ENCODE results near the gene ATXN10.

ATXN10 gene

DNA sequence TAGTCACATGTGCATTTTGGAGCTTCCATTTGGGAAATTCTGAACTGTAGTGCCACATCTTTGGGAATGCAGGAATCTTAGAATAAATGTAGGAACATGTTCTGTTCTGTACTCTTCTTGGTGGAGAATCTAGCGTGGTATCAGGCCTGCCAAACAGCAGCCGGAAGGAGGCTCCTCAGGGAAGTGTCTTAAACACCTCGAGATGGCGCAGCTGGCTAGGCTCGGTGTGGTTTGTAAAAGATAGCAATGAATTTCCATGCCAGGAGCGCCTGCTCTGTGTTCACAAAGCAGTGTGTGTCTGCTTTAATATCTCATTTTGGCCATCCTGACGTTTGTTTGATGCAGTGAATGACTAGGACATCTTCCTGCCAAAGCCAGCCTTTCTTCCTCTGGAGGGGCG is 145.1 kb downstream of the ATXN10 start:
- peaks cover 0 to 14% of the 10 kb centered on the region in 2 donors for H3K4me1 ChIP-seq (ENCODE audit: control insufficient read depth in 1 of 2, insufficient read depth in 2 of 2, low read length in 2 of 2)
- H3K4me3 ChIP-seq (ENCODE audit: low read depth in 1 of 2, low read length in 2 of 2) = no peak overlapping the region
- no peaks in the 10 kb centered on the region for H3K27me3 ChIP-seq (ENCODE audit: low read depth, low read length)
- H3K9me3 ChIP-seq (ENCODE audit: control insufficient read depth in 1 of 2, low read length in 2 of 2) = no peaks in the 10 kb centered on the region
- no peak overlapping the region for H3K27ac ChIP-seq (ENCODE audit: low read length)
- peaks cover 17 to 24% of the 10 kb centered on the region in 2 donors for H3K36me3 ChIP-seq (ENCODE audit: control insufficient read depth in 1 of 2, insufficient read depth in 2 of 2, low read length in 2 of 2)

DNA sequence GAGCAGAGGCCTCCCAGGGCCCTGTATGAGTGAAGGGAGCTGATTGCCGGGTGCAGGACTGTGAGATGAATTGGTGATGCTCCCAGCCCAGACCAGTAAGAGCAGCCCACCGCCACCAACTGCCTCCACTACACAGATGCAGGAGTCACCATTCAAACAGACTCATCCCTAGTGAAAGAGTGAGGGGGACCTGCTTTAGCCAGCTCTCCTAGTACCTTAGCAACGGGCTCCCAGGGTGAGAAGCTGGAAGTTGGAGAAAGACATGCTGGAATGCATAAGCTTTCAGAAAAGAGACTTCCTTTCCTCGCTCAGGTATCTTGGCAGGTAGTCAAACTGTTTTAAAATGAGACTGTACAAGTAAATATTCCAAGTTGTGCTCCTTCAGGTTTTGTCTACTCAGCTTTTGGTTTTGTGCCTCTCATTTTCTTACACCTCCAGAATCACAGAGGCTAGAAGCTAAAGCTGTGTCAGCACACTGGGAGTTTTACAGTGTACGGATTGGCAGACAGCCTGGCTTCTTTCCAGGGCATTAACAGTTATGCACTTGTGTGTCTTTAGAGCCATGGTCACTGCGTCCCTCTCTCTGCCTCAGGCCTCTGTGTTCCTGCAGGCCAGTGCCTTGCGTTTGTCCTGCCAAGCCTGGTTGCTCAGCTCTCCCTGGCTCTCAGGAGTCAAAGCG is 146.2 kb downstream of the ATXN10 start:
- peaks cover 14 to 17% of the 10 kb centered on the region in 2 donors for H3K36me3 ChIP-seq (ENCODE audit: control insufficient read depth in 1 of 2, insufficient read depth in 2 of 2, low read length in 2 of 2)
- no peak overlapping the region for H3K27ac ChIP-seq (ENCODE audit: low read length)
- H3K9me3 ChIP-seq (ENCODE audit: control insufficient read depth in 1 of 2, low read length in 2 of 2) = no peaks in the 10 kb centered on the region
- peaks cover 0 to 14% of the 10 kb centered on the region in 2 donors for H3K4me1 ChIP-seq (ENCODE audit: control insufficient read depth in 1 of 2, insufficient read depth in 2 of 2, low read length in 2 of 2)
- H3K27me3 ChIP-seq (ENCODE audit: low read depth, low read length) = no peaks in the 10 kb centered on the region
- H3K4me3 ChIP-seq (ENCODE audit: low read depth in 1 of 2, low read length in 2 of 2) = no peak overlapping the region

DNA sequence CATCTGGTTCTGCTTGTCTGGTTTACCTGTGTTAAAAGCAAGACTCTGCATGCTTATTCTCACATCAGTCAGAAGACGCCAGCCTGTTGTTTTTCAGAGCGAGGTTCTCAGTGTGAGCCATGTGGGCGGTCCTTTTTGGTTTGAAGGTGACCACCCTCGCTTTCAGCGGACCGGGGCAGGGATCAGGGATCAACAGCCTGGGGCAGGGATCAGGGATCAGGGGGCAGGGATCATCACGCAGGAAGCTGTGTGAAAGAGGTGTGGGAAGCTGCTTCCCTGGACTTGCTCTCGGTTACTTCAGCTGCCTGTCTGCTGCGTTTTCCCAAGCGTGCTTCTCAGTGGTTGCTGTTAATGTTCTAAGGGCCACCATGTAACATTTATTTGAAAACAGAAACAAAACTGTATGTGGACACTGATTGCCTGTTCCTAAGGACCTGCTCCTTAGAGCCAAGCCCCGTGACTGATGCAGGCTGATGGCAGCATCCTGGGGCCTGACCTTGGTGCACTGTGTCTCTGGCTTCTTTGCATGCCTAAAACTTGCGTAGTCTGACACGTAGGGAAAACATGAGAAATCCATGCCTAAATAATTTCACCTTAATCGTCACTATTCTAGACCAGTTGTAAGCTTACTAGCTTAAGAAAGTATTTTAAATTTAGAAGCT is 146.9 kb downstream of the ATXN10 start:
- Histone ChIP-seq H3K27ac (ENCODE audit: low read length) (no peak overlapping the region), H3K4me1 (ENCODE audit: control insufficient read depth in 1 of 2, insufficient read depth in 2 of 2, low read length in 2 of 2) (peaks cover 0 to 14% of the 10 kb centered on the region in 2 donors)

DNA sequence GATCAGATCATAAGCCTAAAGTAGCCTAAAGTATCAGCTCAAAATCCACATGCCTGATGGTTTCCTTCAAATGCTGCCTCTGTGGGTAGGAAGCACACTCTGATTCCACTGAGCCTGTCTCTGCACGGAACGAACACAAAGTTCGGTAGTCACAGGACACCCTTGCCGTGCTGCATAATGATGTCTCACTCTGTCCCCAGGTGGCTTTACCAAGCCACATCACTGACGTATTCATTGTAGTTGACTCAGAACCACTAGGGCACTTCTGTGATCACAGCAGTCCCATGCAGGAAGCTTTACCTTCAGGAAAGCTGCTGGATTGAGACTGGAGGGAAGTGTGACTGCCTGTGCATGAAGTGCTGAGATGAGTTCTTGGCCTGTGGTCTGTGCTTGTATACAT is 147.7 kb downstream of the ATXN10 start:
- H3K4me3 ChIP-seq (ENCODE audit: low read depth in 1 of 2, low read length in 2 of 2) = no peak overlapping the region
- H3K36me3 ChIP-seq (ENCODE audit: control insufficient read depth in 1 of 2, insufficient read depth in 2 of 2, low read length in 2 of 2) = peaks cover 11 to 12% of the 10 kb centered on the region in 2 donors
- no peaks in the 10 kb centered on the region for H3K9me3 ChIP-seq (ENCODE audit: control insufficient read depth in 1 of 2, low read length in 2 of 2)
- H3K4me1 ChIP-seq (ENCODE audit: control insufficient read depth in 1 of 2, insufficient read depth in 2 of 2, low read length in 2 of 2) = peaks cover 0 to 14% of the 10 kb centered on the region in 2 donors
- no peak overlapping the region for H3K27ac ChIP-seq (ENCODE audit: low read length)
- H3K27me3 ChIP-seq (ENCODE audit: low read depth, low read length) = no peaks in the 10 kb centered on the region

More for the DNA sequence above, 146.9 kb downstream of the ATXN10 start:
- no peak overlapping the region for H3K4me3 ChIP-seq (ENCODE audit: low read depth in 1 of 2, low read length in 2 of 2)
- no peaks in the 10 kb centered on the region for H3K9me3 ChIP-seq (ENCODE audit: control insufficient read depth in 1 of 2, low read length in 2 of 2)
- peaks cover 14 to 17% of the 10 kb centered on the region in 2 donors for H3K36me3 ChIP-seq (ENCODE audit: control insufficient read depth in 1 of 2, insufficient read depth in 2 of 2, low read length in 2 of 2)
- H3K27me3 ChIP-seq (ENCODE audit: low read depth, low read length) = no peaks in the 10 kb centered on the region

DNA sequence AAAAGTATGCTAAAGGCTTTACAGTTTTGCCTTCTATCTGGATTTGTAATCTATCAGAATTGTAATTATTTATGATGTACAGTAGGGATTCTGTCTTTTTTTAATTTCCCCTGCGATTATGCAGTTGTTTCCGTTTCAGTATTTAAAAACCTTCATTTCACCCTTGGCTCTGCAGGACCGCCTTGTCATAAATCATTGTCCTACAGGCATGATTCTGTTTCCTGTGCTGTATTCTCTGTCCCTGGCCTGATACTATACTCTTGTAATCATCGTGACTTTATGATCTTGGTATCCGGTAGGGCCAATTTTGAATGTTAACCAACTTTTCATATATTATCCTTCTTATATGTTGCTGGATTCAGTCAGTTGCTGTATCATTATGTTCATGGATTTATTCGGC is 151.7 kb downstream of the ATXN10 start:
- no peaks in the 10 kb centered on the region for H3K27me3 ChIP-seq (ENCODE audit: low read depth, low read length)
- peaks cover 0 to 11% of the 10 kb centered on the region in 2 donors for H3K36me3 ChIP-seq (ENCODE audit: control insufficient read depth in 1 of 2, insufficient read depth in 2 of 2, low read length in 2 of 2)
- no peaks in the 10 kb centered on the region for H3K9me3 ChIP-seq (ENCODE audit: control insufficient read depth in 1 of 2, low read length in 2 of 2)
- H3K27ac ChIP-seq (ENCODE audit: low read length) = no peak overlapping the region
- H3K4me3 ChIP-seq (ENCODE audit: low read depth in 1 of 2, low read length in 2 of 2) = no peak overlapping the region
- peaks cover 0 to 5% of the 10 kb centered on the region in 2 donors for H3K4me1 ChIP-seq (ENCODE audit: control insufficient read depth in 1 of 2, insufficient read depth in 2 of 2, low read length in 2 of 2)

- no peaks in the 10 kb centered on the region for H3K9me3 ChIP-seq (ENCODE audit: control insufficient read depth in 1 of 2, low read length in 2 of 2)
These were observed 154.9 kb downstream of the ATXN10 start for GRCh38 chr22:45826520-45826919.

GRCh38 chr22:45828841-45829240 is 157.2 kb downstream of the ATXN10 start:
- Histone ChIP-seq H3K27me3 (ENCODE audit: low read depth, low read length) (no peaks in the 10 kb centered on the region), H3K36me3 (ENCODE audit: control insufficient read depth in 1 of 2, insufficient read depth in 2 of 2, low read length in 2 of 2) (peaks cover 3 to 5% of the 10 kb centered on the region in 2 donors), H3K4me1 (ENCODE audit: control insufficient read depth in 1 of 2, insufficient read depth in 2 of 2, low read length in 2 of 2) (no peaks in the 10 kb centered on the region), H3K4me3 (ENCODE audit: low read depth in 1 of 2, low read length in 2 of 2) (no peak overlapping the region), H3K27ac (ENCODE audit: low read length) (no peak overlapping the region), H3K9me3 (ENCODE audit: control insufficient read depth in 1 of 2, low read length in 2 of 2) (no peaks in the 10 kb centered on the region)

More at GRCh38 chr22:45826520-45826919, 154.9 kb downstream of the ATXN10 start:
- Histone ChIP-seq H3K27ac (ENCODE audit: low read length) (no peak overlapping the region), H3K27me3 (ENCODE audit: low read depth, low read length) (no peaks in the 10 kb centered on the region), H3K4me1 (ENCODE audit: control insufficient read depth in 1 of 2, insufficient read depth in 2 of 2, low read length in 2 of 2) (no peaks in the 10 kb centered on the region), H3K36me3 (ENCODE audit: control insufficient read depth in 1 of 2, insufficient read depth in 2 of 2, low read length in 2 of 2) (peaks cover 0 to 3% of the 10 kb centered on the region in 2 donors), H3K4me3 (ENCODE audit: low read depth in 1 of 2, low read length in 2 of 2) (no peak overlapping the region)

- Histone ChIP-seq H3K27ac (ENCODE audit: low read length) (no peak overlapping the region), H3K36me3 (ENCODE audit: control insufficient read depth in 1 of 2, insufficient read depth in 2 of 2, low read length in 2 of 2) (peaks cover 0 to 12% of the 10 kb centered on the region in 2 donors), H3K4me1 (ENCODE audit: control insufficient read depth in 1 of 2, insufficient read depth in 2 of 2, low read length in 2 of 2) (no peaks in the 10 kb centered on the region), H3K9me3 (ENCODE audit: control insufficient read depth in 1 of 2, low read length in 2 of 2) (no peaks in the 10 kb centered on the region), H3K4me3 (ENCODE audit: low read depth in 1 of 2, low read length in 2 of 2) (no peak overlapping the region), H3K27me3 (ENCODE audit: low read depth, low read length) (no peaks in the 10 kb centered on the region)
These were observed 159.1 kb downstream of the ATXN10 start for GRCh38 chr22:45830531-45831245.

- no peak overlapping the region for H3K4me3 ChIP-seq (ENCODE audit: low read depth in 1 of 2, low read length in 2 of 2)
- no peaks in the 10 kb centered on the region for H3K27me3 ChIP-seq (ENCODE audit: low read depth, low read length)
- H3K27ac ChIP-seq (ENCODE audit: low read length) = no peak overlapping the region
- peaks cover 0 to 12% of the 10 kb centered on the region in 2 donors for H3K36me3 ChIP-seq (ENCODE audit: control insufficient read depth in 1 of 2, insufficient read depth in 2 of 2, low read length in 2 of 2)
- no peaks in the 10 kb centered on the region for H3K9me3 ChIP-seq (ENCODE audit: control insufficient read depth in 1 of 2, low read length in 2 of 2)
- H3K4me1 ChIP-seq (ENCODE audit: control insufficient read depth in 1 of 2, insufficient read depth in 2 of 2, low read length in 2 of 2) = no peaks in the 10 kb centered on the region
These were observed 159.8 kb downstream of the ATXN10 start for GRCh38 chr22:45831394-45831793.

GRCh38 chr22:45832180-45832579 is 160.5 kb downstream of the ATXN10 start:
- Histone ChIP-seq H3K9me3 (ENCODE audit: control insufficient read depth in 1 of 2, low read length in 2 of 2) (no peaks in the 10 kb centered on the region), H3K4me3 (ENCODE audit: low read depth in 1 of 2, low read length in 2 of 2) (no peak overlapping the region), H3K36me3 (ENCODE audit: control insufficient read depth in 1 of 2, insufficient read depth in 2 of 2, low read length in 2 of 2) (peaks cover 0 to 12% of the 10 kb centered on the region in 2 donors), H3K4me1 (ENCODE audit: control insufficient read depth in 1 of 2, insufficient read depth in 2 of 2, low read length in 2 of 2) (no peaks in the 10 kb centered on the region), H3K27me3 (ENCODE audit: low read depth, low read length) (no peaks in the 10 kb centered on the region), H3K27ac (ENCODE audit: low read length) (no peak overlapping the region)

- Histone ChIP-seq H3K4me3 (ENCODE audit: low read depth in 1 of 2, low read length in 2 of 2) (no peak overlapping the region), H3K4me1 (ENCODE audit: control insufficient read depth in 1 of 2, insufficient read depth in 2 of 2, low read length in 2 of 2) (no peaks in the 10 kb centered on the region), H3K9me3 (ENCODE audit: control insufficient read depth in 1 of 2, low read length in 2 of 2) (no peaks in the 10 kb centered on the region), H3K27ac (ENCODE audit: low read length) (no peak overlapping the region), H3K36me3 (ENCODE audit: control insufficient read depth in 1 of 2, insufficient read depth in 2 of 2, low read length in 2 of 2) (peaks cover 0 to 12% of the 10 kb centered on the region in 2 donors), H3K27me3 (ENCODE audit: low read depth, low read length) (no peaks in the 10 kb centered on the region)
These were observed 161.4 kb downstream of the ATXN10 start for GRCh38 chr22:45832959-45833580.

All from muscle layer of duodenum (tissue), 2 donors.